Upper lobe of left lung (tissue), 4 donors: Measurements from ENCODE around the gene ZNF417.

Source experiments
- CTCF ChIP-seq, 6 experiments: fragments of 450-650 bp in 4 of 6; fragments of 200-600 bp in 2 of 6; sonication (generic) in 2 of 6; IDR thresholded peaks; one replicate each; pipeline ENCODE4 v1.5.1; 2016 to 2019; ENCODE audit warnings: antibody characterized with exemption in 6 of 6
- EP300 ChIP-seq, 4 donors: sonication (generic); formaldehyde crosslinking; IDR thresholded peaks; one replicate each; pipeline ENCODE4 v1.5.1; 2017; ENCODE audit warnings: antibody characterized with exemption in 4 of 4, control low read depth in 2 of 4
- POLR2A ChIP-seq, 4 donors: fragments of 450-650 bp; IDR thresholded peaks; one replicate each; pipeline ENCODE4 v1.5.1; 2016 to 2017; ENCODE audit warnings: antibody characterized with exemption in 4 of 4, mild to moderate bottlenecking in 2 of 4
- POLR2AphosphoS5 ChIP-seq, 2 donors: sonication (generic); formaldehyde crosslinking; IDR thresholded peaks; one replicate each; pipeline ENCODE4 v1.5.1; 2017; ENCODE audit warnings: antibody characterized with exemption in 2 of 2

- TF ChIP-seq CTCF (IDR thresholded peaks at IDR 0.05) (no peak), POLR2A (IDR thresholded peaks at IDR 0.05) (no peak), POLR2AphosphoS5 (IDR thresholded peaks at IDR 0.05) (no peak), EP300 (IDR thresholded peaks at IDR 0.05) (no peak)
Observed at GRCh38 chr19:57961785-57962184, 45.4 kb upstream of the ZNF417 start.
